Activated CD8-positive, alpha-beta memory T cell treated with anti-CD3 and anti-CD28 coated beads for 48 hours (primary cell): ENCODE measurements around the gene AHDC1.
A peak's percentile ranks its signal among the peaks of the same experiment; 100 is the strongest.
"Not testable (repeated sequence)": the region's sequence is repeated elsewhere in the genome, so short reads cannot be mapped to it uniquely, and the experiment has no call there.

Experiments used
- DNase-seq, 3 experiments: peaks; one replicate each; pipeline ENCODE4 v3.0.0-alpha.2; 2020; ENCODE audit warnings: low read depth in 2 of 3, low spot score in 2 of 3

AHDC1 gene

DNA sequence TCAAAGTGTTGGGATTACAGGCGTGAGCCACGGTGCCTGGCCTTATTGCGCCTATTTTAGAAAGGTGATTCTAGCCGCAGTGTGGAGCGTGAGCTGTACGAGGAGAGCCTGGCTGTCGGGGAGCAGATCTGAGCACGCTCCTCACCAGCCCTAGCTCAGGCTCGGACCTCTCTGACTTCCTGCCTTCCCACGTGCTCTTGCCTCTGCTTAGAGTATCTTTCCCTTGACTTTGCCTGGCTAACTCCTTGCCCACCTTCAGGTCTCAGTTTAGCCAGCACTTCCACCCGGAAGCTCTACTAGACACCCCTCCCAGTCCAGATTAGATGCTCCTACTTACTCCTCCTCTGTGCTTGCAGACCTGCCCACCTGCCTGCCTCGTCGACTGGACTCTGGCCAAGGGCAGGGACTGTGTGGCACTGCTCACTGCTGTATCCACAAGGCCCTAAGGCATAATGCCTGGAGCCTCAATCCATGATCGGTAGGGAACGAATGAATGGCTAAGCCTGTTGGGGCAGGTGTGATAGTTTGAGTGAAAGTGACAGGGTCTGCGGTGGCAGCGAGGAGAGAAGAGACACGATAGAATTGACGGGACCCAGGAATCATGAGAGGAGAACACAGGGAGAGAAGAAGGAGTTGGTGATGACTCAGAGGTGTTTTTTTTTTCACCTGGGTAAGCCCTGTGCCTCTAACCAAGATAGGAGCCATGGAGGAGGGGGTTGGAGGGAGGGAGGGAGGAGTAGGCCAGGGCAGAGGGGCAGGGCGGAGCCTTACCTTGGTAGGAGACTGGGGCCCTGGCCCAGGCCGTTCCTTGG lies 85.8 kb downstream of the AHDC1 start:
- no peak for DNase-seq

DNA sequence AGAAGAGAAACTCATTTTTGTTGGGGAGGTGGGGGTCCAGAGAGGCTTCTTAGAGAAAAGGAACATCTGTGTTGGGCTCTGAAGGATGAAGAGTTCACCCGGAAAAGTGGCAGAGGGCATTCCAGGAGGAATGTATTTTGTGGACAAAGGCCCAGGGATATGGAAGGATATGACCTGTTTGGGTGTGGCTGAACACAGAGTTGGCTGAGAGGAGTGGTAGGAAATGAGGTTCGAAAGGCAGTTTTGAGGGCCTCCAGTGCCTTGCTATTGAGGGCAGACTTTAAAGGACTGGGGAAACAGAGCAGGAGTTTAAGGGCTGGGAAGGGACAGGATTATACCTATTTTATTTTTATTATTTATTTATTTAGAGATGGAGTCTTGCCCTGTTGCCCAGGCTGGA lies 86.6 kb downstream of the AHDC1 start:
- DNase-seq: no peak

DNA sequence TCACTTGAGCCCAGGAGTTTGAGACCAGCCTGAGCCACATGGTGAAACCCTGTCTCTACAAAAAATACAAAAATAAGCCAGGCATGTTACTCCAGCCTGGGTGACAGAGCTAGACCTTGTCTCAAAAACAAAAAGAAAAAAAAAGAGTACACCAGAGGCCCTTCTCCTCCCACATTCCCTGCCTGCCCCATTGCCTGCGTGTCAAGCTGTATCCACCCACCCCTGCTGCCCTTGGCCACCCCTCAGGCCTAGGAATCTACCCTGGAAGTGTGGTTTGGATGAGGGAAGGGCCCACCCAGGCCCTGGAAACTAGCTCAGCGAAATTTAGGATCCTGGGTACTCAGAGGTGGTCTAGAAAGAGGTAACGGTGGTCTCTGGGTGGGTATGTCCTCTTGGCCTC lies 88.3 kb downstream of the AHDC1 start:
- DNase-seq: no peak

DNA sequence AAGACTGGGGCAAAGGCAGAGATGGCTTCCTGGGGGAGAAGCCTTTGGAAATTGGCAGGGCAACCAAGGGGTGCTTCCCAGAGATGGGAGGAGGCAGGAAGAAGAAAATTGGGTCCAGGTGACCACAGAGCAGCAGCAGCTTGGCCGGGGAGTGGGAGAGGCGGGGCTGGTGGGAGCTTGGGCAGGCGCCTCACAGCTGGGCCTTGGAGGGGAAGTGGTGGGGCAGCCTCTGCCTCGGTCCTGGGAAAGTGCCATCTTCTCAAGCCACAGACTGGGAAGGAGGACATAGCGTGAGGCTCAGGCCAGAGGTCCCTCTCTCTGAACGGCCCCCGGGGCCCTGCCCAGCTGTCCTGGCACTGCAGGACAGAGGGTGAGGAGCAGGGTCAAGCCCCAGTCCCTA lies 90.0 kb downstream of the AHDC1 start:
- DNase-seq: no peak

DNA sequence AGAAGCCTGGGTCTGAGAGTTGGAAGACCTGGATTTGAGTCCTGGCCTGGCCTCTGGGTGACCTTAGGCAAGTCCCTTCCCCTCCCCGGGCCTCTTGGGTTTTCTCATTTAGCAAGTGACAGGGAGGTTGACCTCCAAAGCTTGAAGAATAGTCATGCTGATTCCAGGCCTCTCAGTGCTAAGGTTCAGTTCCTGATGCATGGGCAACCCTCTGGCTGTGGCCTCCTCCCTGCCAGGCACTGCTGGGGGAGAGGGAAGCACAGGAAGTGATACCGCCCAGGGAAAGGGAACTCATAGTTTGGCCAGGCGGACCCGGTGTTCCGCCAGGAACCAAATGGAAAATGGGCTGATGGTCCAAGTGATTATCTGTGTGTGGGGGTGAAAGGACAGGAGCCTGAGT lies 90.4 kb downstream of the AHDC1 start:
- no peak for DNase-seq

DNA sequence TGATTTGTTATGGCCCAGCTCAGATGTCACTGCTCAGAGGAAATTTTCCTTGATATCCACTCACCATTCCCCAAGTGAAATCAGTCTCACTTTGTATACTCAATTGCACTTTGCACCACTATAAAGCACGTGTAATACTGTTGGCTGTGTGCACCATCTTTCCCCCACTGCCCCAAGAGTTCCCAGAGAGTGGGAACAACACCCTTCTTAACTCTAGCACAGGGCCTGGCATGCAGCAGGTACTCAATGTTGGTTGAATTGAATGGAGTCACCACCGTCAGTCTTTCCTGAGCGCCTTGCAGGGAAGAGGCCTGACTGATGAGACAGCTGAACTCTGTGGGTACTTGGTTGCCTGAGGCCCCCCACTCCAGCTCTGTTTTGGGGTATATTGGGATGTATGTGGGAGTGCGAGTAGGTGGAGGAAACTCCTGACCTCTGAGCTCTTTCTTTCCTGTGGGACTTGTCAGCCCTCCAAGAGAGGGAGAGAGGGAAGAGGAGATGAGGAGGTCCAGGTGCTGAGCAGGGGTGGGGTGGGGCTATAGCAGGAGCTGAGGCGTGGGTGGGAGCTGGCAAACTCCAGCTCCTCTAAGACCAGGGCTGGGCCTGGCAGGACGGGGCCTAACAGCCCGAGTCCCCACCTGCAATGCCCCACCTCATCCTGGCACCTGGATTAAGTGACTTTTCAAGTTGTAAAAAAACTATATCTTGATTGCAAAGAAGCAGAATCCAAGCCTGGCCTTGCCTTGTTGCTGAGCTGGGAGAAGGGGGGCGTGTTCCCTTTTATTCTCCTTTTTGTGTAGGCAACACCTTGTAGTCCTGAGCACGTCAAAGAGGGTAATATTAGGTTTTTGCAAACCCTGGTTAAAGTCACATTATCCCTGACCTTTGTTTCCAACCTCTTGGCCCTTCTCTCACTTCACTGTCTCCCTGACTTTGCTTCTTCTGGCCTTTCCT lies 94.5 kb downstream of the AHDC1 start:
- no peak for DNase-seq

DNA sequence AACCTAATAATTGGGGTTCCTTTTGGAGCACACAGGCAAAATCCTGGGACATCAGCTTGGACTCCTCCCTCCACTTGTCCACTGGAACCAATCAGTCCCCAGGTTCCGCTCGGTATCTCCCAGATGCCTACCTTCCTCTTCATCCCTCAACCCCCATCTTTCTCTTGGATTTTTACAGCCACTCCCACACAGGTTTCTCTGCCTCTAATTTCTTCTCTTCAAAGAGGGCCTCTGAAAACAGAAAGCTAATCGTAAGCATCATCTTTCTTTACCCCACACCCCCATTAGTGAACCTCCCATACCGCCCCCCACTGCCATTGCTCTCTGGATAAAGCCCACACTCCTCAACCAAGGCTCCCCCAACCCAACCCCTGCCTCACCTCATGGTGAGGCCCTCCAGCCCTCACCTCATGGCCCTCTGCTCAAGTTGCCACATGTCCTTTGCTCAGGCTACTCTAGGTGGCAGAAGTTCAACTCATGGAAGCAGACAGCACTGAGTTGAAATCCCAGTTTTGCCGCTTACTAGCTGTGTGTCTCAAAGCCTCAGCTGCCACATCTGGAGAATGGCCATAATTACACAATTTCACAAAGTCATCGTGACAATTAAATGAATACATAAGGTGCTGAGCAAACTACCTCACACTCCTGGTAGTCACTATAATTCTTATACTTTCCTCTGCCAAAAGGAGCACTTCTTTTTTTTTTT lies 95.8 kb downstream of the AHDC1 start:
- no peak for DNase-seq

DNA sequence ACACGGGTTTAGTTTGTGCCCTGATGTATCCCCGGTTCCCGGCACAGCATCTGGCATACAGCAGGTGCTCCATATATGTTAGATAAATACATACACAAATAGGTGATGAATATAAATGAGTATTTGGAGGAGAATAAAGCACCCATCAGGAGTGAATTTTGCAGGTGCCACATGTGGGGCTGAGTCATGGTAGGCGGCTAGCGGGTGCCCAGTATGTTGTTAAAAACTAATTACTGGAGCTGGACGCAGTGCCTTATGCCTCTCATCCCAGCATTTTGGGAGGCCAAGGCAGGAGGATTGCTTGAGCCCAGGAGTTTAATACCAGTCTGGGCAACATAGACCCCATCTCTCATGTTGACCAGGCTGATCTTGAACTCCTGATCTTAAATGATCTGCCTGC lies 97.2 kb downstream of the AHDC1 start:
- DNase-seq: no peak

DNA sequence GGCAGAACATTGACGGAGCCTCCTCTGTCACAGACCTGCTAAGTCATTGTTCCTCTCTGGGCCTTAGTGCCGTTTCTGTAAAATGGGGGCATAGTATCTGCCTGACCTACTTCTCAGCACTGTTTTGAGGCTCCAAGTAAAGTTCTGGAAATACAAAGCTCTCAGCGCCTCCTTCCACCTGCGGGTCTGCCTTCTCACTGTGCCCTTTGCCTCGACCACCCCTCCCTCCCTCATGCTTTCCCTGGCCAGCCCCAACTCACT lies 98.6 kb downstream of the AHDC1 start:
- DNase-seq: no peak

DNA sequence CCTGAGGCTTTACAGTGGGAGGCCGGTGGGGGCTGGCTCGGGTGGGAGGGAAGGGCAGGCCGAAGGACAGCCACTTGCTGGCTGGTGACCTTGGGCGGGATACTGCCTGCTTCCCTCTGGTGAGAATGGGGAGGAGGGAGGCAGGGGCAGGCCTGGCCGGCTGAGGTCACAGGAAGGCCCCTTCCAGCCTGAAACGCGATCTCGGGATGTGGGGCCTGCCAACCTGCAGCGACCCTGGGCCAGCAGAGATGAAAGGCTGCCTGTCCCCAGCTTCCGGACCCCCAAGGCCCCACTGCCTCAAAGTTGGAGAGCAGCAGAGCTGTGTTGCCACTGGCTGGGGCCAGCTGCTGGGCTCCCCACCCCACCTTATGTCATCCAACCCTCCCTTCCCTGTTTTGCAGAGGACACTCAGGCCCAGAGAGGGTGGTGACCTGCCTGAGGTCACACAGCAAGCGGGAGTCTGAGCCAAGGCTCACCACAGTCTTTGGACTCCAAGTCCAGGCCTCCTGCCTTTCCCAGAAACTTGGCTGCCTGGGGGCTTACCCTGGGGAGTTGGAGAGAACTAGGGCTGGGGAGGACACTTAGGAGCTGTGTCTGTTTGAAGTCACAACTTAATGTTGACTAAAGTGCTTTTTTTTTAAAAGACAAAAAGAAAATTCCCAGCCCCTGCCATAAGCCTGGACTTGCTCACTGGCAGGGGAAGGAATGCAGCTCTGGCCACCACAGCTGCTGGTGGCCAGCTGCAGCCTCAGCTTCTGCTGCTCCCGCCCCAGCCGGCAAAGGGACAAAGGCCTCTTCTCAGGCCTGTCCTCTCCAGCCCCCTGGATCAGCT lies 99.1 kb downstream of the AHDC1 start:
- DNase-seq: no peak

DNA sequence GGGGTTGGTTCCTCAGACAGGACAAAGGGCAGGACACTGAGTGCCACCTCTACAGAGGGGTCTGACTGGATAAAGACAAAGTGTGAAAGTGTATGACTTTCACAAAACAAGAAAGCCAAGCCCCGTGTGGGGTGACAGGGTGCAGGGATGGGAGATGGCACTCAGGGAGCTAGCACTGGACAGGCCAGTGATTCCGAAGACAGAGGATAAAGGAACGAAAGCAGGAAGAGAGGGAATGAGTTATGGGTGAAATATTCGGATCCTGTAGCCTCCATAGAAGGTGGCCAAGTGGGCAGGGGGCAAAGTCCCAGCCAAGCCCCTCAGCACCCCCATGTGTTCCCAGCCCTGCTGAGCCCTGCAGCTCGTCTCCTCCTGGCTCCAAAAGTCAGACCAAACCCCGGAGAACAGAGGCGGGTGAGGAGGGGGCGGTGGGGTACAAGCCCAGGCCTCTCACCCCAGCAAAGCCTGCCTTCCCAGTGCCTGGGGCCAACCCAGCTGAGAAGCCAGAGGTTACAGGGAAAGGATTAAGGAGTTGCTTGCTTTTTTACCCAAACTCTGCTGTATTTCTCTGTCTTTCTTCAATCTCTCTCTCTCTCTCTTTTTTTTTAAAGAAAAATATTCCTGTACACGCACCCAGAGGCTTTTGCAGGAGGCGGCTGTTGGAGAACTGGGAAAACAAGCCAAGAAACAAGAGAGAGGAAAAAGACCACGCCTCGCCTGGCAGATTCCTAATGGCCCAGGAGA lies 99.9 kb downstream of the AHDC1 start:
- no peak for DNase-seq

DNA sequence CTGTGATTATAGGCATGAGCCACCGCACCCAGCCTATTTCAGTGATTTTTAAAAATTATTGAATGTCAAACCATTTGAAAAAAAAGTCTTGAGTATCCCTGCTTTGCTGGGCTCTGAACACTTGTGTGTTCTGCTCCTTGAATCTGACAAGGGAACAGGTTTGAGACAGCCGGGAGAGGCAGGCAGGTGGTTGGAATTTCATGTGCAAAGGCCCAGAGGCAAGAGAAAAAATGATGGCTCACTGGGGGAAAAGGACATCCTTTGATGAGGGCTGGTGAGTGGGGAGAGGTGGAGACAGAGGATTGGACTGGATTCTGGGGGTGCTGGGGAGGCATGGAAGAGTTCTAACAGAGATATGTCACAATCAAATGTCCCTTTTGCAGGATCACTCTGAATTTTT lies 100.9 kb downstream of the AHDC1 start:
- no peak for DNase-seq

DNA sequence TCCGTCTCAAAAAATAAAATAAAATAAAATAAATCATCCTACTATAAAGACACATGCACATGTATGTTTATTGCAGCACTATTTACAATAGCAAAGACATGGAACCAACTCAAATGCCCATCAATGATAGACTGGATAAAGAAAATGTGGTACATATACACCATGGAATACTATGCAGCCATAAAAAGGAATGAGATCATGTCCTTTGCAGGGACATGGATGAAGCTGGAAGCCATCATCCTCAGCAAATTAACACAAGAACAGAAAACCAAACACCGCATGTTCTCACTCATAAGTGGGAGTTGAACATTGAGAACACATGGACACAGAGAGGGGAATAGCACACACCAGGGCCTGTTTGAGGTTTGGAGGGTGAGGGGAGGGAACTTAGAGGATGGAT lies 102.8 kb downstream of the AHDC1 start:
- DNase-seq: not testable (repeated sequence)

DNA sequence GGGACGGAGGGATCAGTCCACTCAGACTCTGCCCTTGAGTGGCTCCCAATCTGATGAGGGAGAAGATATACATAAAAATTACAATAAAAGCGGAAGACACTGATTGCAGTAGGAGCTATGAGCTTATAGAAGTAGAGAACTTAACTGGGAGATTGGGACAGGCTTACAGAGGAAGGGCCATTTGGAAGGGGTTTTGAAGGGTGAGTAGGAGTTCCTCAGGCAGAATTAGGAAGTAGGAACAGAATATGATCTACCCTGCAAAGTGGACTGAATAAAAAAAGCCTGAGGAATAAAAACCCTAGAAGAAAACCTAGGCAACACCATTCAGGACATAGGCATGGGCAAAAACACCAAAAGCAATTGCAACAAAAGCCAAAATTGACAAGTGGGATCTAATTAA lies 104.8 kb downstream of the AHDC1 start:
- no peak for DNase-seq

DNA sequence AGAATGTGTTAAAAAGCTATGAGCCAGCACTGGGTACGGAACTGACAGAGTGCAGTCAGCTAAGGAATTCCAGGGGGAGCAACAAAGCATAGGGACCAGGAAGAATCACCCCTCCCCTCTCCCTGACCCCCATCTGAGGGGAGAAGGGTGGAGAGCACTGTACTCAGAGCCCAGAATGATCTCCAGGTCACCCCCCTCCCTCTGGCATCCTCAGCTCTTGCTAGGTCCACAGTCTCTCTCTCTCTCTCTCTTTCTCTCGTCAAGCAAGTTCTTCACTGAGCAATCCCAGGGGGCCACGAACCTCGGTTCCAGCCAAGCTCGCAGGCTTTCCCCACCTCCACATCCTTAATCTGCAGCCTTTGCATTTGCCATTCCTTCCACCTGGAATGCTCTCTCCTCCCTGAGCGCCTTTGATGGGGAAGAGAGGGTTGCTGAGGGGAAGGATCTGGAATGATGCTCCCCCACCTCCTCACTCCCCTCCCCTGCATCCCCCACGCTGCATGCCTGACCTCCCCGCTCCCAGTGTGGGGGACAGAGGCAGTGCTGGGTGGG lies 107.3 kb downstream of the AHDC1 start:
- DNase-seq: no peak

DNA sequence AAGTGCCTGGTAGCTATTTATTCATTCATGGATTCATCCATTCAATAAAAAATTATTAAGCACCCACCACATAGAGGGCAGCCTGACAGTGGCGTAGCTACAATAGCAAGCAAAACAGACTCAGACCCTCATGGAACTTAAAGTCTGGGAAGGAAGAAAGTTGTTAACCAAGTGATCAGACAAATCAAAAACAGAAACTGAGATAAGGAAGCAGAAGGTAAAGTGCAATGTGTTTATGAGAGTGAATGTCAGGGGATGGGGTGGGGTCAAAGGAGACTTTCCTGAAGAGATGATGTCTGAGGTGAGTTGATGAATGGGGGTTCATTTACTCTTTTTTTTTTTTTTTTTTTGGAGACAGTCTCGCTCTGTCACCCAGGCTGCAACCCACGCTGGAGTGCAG lies 111.1 kb downstream of the AHDC1 start:
- DNase-seq: no peak

DNA sequence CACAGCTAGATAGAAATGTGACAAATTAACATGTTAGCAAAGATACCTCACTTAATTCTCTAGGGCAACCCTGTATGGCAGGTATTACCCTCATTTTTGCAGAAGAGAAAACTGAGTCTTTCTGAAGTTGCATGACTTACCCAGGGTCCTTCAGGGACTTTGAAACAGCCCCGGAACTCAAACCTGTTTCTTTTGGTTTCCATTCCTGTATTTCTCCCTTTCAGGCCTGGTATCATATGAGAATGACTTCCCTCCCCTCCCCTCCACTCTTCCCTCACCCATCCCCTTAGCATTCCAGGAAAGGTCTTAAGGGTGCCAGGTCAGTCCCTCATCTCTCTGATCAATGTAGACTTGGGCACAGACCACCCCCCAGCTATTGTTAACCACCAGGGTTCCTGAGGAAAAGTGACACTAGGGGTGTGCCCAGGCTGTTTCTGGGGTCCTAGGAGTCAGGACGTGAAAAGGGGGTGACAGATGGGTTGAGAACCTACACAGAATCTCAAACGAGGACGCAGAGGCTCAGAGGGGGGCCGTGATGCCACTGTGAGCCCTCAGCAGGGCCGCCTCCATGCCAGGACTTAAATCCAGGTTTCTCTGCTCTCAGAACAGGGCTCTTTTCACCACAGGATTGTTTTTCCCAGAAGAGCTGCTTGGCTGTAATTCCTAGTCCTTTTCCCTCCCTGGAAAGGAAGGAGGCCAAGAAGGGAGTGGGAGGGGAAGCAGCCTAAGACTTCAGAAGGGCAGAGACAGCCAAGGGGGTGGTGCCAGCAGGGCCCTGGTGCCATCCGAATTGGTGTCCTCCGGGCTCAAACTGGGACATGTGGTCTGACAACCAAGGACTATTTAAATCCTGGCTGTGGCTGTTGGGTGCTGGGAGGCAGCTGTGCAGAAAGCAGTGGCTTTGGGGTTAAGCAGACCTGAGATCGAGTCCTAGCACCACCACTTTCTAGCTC lies 111.9 kb downstream of the AHDC1 start:
- DNase-seq: no peak

DNA sequence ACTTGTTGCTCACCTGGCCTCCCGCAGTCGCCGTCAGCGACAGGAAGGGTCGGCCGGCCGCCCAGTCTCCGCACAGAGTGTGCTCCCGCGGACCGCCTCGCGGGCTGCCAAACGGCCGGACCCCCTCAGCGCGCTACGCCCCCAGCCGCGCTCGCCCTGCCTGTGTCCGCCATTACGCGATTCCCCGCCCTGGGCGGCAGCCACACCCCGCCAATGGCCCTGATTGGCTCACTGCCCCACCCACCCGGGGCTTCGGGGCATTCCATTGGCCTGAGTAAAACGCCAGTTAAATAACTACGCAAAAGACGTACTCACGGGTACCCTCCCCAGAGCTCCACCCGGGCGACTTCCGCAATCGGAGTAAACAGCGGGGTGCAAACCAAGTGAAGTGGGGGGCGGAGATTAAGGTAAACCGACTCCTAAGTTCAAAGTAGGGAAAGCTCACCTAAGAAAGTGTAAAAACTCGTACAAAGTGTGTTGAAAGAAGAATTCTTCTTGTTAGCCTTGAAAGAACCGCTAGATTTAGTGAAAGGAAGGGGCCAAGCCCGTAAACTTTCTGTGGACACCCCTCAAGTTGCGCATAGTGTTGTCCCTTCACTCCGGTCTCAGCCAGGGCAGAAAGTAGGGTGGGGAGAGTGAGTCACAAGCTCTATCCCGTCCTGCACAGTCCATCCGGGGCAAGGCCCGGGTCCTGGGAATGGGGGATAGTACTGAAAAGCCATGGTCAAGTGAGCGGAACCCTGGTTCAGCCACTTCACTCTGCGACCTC lies 113.8 kb downstream of the AHDC1 start, which contains the start of gene WASF2:
Gene WASF2 (minus strand): TSS at position 195 of the 769 bp plus-strand sequence. CDS start 61,277 bp downstream, outside the sequence.
- peak; percentile 82 to 94 (median 93) for DNase-seq
